GM12878 (cell line): ENCODE results near the gene TPBGL. TPM values are rescaled to one million over a fixed set of nuclear protein-coding genes. Genes with fewer than 3 reads are reported as not detected.

ENCODE experiments used
- ATAC-seq: fragments of 200-7000 bp; cut with Tn5 transposase; 3 replicates; pipeline ENCODE4 v1.9.1; 2020; ENCODE audit warnings: mild to moderate bottlenecking, moderate library complexity
- BruUV-seq: library from RNA; stranded (reverse); fragments of 400-500 nt; replicated peaks from 2 replicates; lab custom pipeline; 2021; lab: Mats Ljungman, UMichigan
- CTCF ChIA-PET: fragments of 300-600 bp; sonication (Branson Sonifier 250); formaldehyde crosslinking; extraction: SDS; loops from one replicate; lab custom pipeline; 2021; ENCODE audit warnings: inconsistent platforms; lab: Yijun Ruan, JAX
- POLR2A ChIA-PET: fragments of 350-600 bp; formaldehyde crosslinking; extraction: SDS; loops from one replicate; lab custom pipeline; 2021; ENCODE audit warnings: inconsistent platforms; lab: Charles Lee
- RAD21 ChIA-PET: fragments of 300-600 bp; sonication (Branson Sonifier 250); formaldehyde crosslinking; loops from one replicate; lab custom pipeline; 2023; ENCODE audit warnings: antibody characterized with exemption; ENCODE audit not compliant: unreplicated experiment; lab: Charles Lee
- SMC1A ChIA-PET: fragments of 300-600 bp; sonication (Branson Sonifier 250); formaldehyde crosslinking; loops from one replicate; lab custom pipeline; 2023; ENCODE audit not compliant: unreplicated experiment, uncharacterized antibody; lab: Charles Lee
- DNase-seq: peaks from one replicate; pipeline ENCODE4 v3.0.0-alpha.2; 2011; ENCODE audit warnings: low read depth, low spot score
- FAIRE-seq: peaks from 3 replicates; lab custom pipeline; 2011; peaks lifted over from hg19 to GRCh38; lab: Jason Lieb, UNC
- H2AFZ ChIP-seq: 2 replicates; pipeline ENCODE4 v1.6.0; 2011; ENCODE audit warnings: low read depth, low read length, control low read depth; ENCODE audit not compliant: control insufficient read depth
- H3K27ac ChIP-seq: 2 replicates; pipeline ENCODE4 v1.5.1; 2011; ENCODE audit warnings: control low read depth; ENCODE audit not compliant: control insufficient read depth, insufficient read depth
- H3K27me3 ChIP-seq, 2 experiments: replicated peaks in 1 of 2; 2 replicates each; pipeline versions ENCODE4 v1.6.0 to v1.6.1; 2011; ENCODE audit warnings: low read length in 1 of 2; ENCODE audit not compliant: control insufficient read depth in 2 of 2, insufficient read depth in 2 of 2
- H3K36me3 ChIP-seq, 2 experiments: 2 replicates each; pipeline ENCODE4 v1.5.1; 2011; ENCODE audit warnings: low read length in 1 of 2; ENCODE audit not compliant: control insufficient read depth in 2 of 2, insufficient read depth in 2 of 2
- H3K4me1 ChIP-seq: 2 replicates; pipeline ENCODE4 v1.6.1; 2011; ENCODE audit warnings: mild to moderate bottlenecking, low read length, moderate library complexity, mixed read lengths; ENCODE audit not compliant: control insufficient read depth, insufficient read depth
- H3K4me2 ChIP-seq: 2 replicates; pipeline ENCODE4 v1.6.0; 2011; ENCODE audit warnings: control low read depth; ENCODE audit not compliant: control insufficient read depth, insufficient read depth
- H3K4me3 ChIP-seq: fragments of 200-600 bp; sonication (generic); 2 replicates; pipeline ENCODE4 v1.5.1; 2016
- H3K79me2 ChIP-seq: 2 replicates; pipeline ENCODE4 v1.6.0; 2011; ENCODE audit warnings: low read length; ENCODE audit not compliant: control insufficient read depth, insufficient read depth
- H3K9ac ChIP-seq: 2 replicates; pipeline ENCODE4 v1.8.0; 2011; ENCODE audit warnings: low read length, control low read depth, mixed read lengths; ENCODE audit not compliant: control insufficient read depth, insufficient read depth
- H3K9me3 ChIP-seq: replicated peaks from 3 replicates; pipeline ENCODE4 v1.5.1; 2011; ENCODE audit warnings: mild to moderate bottlenecking, low read length; ENCODE audit not compliant: control insufficient read depth, insufficient read depth
- H4K20me1 ChIP-seq: 2 replicates; pipeline ENCODE4 v1.6.0; 2011; ENCODE audit not compliant: control insufficient read depth, insufficient read depth
- MTA2 ChIP-seq: fragments of 450-650 bp; IDR thresholded peaks from 2 replicates; pipeline ENCODE4 v1.6.1; 2016; ENCODE audit warnings: low read depth, mild to moderate bottlenecking, moderate library complexity
- PAX5 ChIP-seq: IDR thresholded peaks from 2 replicates; pipeline ENCODE4 v1.6.1; 2011; ENCODE audit warnings: low read depth, low read length, borderline replicate concordance
- SMAD5 ChIP-seq: IDR thresholded peaks from 2 replicates; pipeline ENCODE4 v1.6.1; 2016; ENCODE audit warnings: antibody characterized with exemption, low read depth
- ZNF207 ChIP-seq: fragments of 450-650 bp; IDR thresholded peaks from 2 replicates; pipeline ENCODE4 v1.6.1; 2014; ENCODE audit warnings: antibody characterized with exemption, mild to moderate bottlenecking, borderline replicate concordance
- ZNF24 ChIP-seq: fragments of 450-650 bp; IDR thresholded peaks from 2 replicates; pipeline ENCODE4 v1.6.1; 2017; ENCODE audit warnings: antibody characterized with exemption, mild to moderate bottlenecking
- WGBS: methylation state at CpG from one replicate; pipeline ENCODE4 v1.1.6; 2016; ENCODE audit warnings: low lambda C conversion rate; ENCODE audit not compliant: insufficient replicate concordance, insufficient coverage; ENCODE audit errors: missing lambda C conversion rate; 5-methylcytosine and 5-hydroxymethylcytosine counted together
- in situ Hi-C: fragments of 300-500 bp; cut with MboI; formaldehyde crosslinking; loops from 9 replicates; pipeline ENCODE4 v1.14.3; 2018; ENCODE audit warnings: mixed read lengths
- intact Hi-C: fragments of 100-400 bp; cut with micrococcal nuclease; formaldehyde crosslinking; loops from one replicate; pipeline ENCODE4 v1.14.2; 2022; ENCODE audit not compliant: unreplicated experiment
- polyA plus RNA-seq, 11 experiments: library from polyadenylated mRNA; depleted of rRNA in 4 of 11; unstranded in 6 of 11; stranded (reverse) in 5 of 11; fragments of >200 nt; fragmentation: Nextera tagmentation in 4 of 11; fragmentation: Illumina TruSeq in 1 of 11; extraction: Ambion mirVana in 4 of 11; extraction: Trizol in 1 of 11; gene quantifications; 1 replicate in 1 of 11; 2 replicates in 10 of 11; pipeline versions ENCODE4 v1.2.1 to v1.2.3, GENCODE V29; 2011 to 2016; ENCODE audit warnings: inconsistent platforms in 2 of 11, missing spikeins in 2 of 11, low read depth in 1 of 11
- total RNA-seq, 4 experiments: library from RNA; depleted of rRNA in 3 of 4; stranded (reverse); fragments of >200 nt in 3 of 4; fragmentation: Illumina TruSeq in 1 of 4; extraction: Trizol in 1 of 4; gene quantifications; 2 replicates each; pipeline versions ENCODE4 v1.2.1 to v1.2.3, GENCODE V29; 2013 to 2021
- TF ChIP-seq, protein P1 (sequence below): fragments of 450-650 bp; IDR thresholded peaks from 2 replicates; pipeline ENCODE4 v1.6.1; 2017; ENCODE audit warnings: mild to moderate bottlenecking, moderate library complexity
- TF ChIP-seq, protein P2 (sequence below): fragments of 450-650 bp; IDR thresholded peaks from 2 replicates; pipeline ENCODE4 v1.6.1; 2016; ENCODE audit warnings: mild to moderate bottlenecking
- TF ChIP-seq, protein P3 (sequence below): fragments of 450-650 bp; IDR thresholded peaks from 2 replicates; pipeline ENCODE4 v1.6.1; 2018; ENCODE audit warnings: mild to moderate bottlenecking, low read depth, moderate library complexity; ENCODE audit not compliant: partially characterized antibody
- TF ChIP-seq, protein P4 (sequence below): IDR thresholded peaks from 2 replicates; pipeline ENCODE4 v1.6.1; 2012; ENCODE audit warnings: low read depth, low read length, improper control_type of control experiment
- TF ChIP-seq, protein P5 (sequence below): fragments of 450-650 bp; conservative IDR thresholded peaks from 2 replicates; pipeline ENCODE4 v1.6.1; 2017; ENCODE audit warnings: mild to moderate bottlenecking, moderate library complexity

Gene TPBGL
- total and polyA plus RNA-seq, 10 of the 15 experiments (the other 5 are each of a cell fraction or from before 2014, with no cell fraction given), result not detected

DNA sequence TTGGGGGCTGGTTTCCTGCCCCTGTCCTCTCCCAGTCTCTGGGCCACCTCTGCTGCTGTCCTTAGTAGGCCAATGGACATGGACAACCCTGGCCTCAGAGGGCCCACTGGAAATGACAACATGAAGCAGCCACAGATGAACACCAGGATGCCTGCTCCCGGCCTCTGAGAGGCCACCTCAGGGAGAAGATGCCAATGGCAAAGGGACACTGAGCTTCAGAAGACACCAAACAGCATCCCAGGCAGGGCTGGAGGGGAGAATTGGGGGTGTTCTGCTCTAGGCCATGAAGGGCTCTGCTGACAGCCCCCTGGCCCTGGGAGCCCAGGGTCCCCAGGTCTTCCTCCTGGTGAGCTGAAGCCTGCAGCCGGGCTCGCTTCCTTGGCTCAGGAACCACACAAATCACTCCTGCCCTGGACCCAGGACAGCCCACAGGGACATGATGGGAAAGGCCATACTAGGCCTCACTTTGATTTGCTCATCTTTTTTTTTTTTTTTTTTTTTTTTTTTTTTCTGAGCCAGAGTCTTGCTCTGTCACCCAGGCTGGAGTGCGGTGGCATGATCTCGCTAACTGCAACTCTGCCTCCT is 45.3 kb downstream of the TPBGL start:
- Histone ChIP-seq H4K20me1 (no peaks in the 10 kb centered on the region), H3K4me1 (no peaks in the 10 kb centered on the region), H3K4me2 (no peak overlapping the region), H3K27me3 (no peaks in the 10 kb centered on the region), H3K27ac (no peak overlapping the region), H3K79me2 (no peaks in the 10 kb centered on the region), H3K9me3 (no peaks in the 10 kb centered on the region), H2AFZ (no peak overlapping the region), H3K4me3 (no peak overlapping the region), H3K36me3 (no peaks in the 10 kb centered on the region; a peak in 1 of 4 replicates), H3K9ac (no peak overlapping the region)
- ChIA-PET RAD21 (no interaction called here), CTCF (interaction anchor here (16.9 kb wide), 1 partner anchor 98 kb away, joined by 406 read pairs; no protein-coding TSS in a partner anchor), POLR2A (no interaction called here), SMC1A (no interaction called here)
- in situ Hi-C loops (no loop called here), intact Hi-C loops (no loop called here)
- DNase-seq (no peak), ATAC-seq (no peak), FAIRE-seq (no peak)
- WGBS, result 69% methylated on average over 5 of the region's 5 CpGs
- no TSS peak for BruUV-seq
- TF ChIP-seq ZNF207 (no peak), MTA2 (no peak), PAX5 (no peak), ZNF24 (no peak), SMAD5 (no peak)
- TF ChIP-seq, protein P1, sequence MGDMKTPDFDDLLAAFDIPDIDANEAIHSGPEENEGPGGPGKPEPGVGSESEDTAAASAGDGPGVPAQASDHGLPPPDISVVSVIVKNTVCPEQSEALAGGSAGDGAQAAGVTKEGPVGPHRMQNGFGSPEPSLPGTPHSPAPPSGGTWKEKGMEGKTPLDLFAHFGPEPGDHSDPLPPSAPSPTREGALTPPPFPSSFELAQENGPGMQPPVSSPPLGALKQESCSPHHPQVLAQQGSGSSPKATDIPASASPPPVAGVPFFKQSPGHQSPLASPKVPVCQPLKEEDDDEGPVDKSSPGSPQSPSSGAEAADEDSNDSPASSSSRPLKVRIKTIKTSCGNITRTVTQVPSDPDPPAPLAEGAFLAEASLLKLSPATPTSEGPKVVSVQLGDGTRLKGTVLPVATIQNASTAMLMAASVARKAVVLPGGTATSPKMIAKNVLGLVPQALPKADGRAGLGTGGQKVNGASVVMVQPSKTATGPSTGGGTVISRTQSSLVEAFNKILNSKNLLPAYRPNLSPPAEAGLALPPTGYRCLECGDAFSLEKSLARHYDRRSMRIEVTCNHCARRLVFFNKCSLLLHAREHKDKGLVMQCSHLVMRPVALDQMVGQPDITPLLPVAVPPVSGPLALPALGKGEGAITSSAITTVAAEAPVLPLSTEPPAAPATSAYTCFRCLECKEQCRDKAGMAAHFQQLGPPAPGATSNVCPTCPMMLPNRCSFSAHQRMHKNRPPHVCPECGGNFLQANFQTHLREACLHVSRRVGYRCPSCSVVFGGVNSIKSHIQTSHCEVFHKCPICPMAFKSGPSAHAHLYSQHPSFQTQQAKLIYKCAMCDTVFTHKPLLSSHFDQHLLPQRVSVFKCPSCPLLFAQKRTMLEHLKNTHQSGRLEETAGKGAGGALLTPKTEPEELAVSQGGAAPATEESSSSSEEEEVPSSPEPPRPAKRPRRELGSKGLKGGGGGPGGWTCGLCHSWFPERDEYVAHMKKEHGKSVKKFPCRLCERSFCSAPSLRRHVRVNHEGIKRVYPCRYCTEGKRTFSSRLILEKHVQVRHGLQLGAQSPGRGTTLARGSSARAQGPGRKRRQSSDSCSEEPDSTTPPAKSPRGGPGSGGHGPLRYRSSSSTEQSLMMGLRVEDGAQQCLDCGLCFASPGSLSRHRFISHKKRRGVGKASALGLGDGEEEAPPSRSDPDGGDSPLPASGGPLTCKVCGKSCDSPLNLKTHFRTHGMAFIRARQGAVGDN, result no peak
- TF ChIP-seq, protein P2, sequence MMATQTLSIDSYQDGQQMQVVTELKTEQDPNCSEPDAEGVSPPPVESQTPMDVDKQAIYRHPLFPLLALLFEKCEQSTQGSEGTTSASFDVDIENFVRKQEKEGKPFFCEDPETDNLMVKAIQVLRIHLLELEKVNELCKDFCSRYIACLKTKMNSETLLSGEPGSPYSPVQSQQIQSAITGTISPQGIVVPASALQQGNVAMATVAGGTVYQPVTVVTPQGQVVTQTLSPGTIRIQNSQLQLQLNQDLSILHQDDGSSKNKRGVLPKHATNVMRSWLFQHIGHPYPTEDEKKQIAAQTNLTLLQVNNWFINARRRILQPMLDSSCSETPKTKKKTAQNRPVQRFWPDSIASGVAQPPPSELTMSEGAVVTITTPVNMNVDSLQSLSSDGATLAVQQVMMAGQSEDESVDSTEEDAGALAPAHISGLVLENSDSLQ, result no peak
- TF ChIP-seq, protein P3, sequence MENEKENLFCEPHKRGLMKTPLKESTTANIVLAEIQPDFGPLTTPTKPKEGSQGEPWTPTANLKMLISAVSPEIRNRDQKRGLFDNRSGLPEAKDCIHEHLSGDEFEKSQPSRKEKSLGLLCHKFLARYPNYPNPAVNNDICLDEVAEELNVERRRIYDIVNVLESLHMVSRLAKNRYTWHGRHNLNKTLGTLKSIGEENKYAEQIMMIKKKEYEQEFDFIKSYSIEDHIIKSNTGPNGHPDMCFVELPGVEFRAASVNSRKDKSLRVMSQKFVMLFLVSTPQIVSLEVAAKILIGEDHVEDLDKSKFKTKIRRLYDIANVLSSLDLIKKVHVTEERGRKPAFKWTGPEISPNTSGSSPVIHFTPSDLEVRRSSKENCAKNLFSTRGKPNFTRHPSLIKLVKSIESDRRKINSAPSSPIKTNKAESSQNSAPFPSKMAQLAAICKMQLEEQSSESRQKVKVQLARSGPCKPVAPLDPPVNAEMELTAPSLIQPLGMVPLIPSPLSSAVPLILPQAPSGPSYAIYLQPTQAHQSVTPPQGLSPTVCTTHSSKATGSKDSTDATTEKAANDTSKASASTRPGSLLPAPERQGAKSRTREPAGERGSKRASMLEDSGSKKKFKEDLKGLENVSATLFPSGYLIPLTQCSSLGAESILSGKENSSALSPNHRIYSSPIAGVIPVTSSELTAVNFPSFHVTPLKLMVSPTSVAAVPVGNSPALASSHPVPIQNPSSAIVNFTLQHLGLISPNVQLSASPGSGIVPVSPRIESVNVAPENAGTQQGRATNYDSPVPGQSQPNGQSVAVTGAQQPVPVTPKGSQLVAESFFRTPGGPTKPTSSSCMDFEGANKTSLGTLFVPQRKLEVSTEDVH, result no peak
- TF ChIP-seq, protein P4, sequence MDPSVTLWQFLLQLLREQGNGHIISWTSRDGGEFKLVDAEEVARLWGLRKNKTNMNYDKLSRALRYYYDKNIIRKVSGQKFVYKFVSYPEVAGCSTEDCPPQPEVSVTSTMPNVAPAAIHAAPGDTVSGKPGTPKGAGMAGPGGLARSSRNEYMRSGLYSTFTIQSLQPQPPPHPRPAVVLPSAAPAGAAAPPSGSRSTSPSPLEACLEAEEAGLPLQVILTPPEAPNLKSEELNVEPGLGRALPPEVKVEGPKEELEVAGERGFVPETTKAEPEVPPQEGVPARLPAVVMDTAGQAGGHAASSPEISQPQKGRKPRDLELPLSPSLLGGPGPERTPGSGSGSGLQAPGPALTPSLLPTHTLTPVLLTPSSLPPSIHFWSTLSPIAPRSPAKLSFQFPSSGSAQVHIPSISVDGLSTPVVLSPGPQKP, result no peak
- TF ChIP-seq, protein P5, sequence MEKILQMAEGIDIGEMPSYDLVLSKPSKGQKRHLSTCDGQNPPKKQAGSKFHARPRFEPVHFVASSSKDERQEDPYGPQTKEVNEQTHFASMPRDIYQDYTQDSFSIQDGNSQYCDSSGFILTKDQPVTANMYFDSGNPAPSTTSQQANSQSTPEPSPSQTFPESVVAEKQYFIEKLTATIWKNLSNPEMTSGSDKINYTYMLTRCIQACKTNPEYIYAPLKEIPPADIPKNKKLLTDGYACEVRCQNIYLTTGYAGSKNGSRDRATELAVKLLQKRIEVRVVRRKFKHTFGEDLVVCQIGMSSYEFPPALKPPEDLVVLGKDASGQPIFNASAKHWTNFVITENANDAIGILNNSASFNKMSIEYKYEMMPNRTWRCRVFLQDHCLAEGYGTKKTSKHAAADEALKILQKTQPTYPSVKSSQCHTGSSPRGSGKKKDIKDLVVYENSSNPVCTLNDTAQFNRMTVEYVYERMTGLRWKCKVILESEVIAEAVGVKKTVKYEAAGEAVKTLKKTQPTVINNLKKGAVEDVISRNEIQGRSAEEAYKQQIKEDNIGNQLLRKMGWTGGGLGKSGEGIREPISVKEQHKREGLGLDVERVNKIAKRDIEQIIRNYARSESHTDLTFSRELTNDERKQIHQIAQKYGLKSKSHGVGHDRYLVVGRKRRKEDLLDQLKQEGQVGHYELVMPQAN, result no peak
